ENCODE measurements around the gene CGB3.

The CGB3 gene

DNA sequence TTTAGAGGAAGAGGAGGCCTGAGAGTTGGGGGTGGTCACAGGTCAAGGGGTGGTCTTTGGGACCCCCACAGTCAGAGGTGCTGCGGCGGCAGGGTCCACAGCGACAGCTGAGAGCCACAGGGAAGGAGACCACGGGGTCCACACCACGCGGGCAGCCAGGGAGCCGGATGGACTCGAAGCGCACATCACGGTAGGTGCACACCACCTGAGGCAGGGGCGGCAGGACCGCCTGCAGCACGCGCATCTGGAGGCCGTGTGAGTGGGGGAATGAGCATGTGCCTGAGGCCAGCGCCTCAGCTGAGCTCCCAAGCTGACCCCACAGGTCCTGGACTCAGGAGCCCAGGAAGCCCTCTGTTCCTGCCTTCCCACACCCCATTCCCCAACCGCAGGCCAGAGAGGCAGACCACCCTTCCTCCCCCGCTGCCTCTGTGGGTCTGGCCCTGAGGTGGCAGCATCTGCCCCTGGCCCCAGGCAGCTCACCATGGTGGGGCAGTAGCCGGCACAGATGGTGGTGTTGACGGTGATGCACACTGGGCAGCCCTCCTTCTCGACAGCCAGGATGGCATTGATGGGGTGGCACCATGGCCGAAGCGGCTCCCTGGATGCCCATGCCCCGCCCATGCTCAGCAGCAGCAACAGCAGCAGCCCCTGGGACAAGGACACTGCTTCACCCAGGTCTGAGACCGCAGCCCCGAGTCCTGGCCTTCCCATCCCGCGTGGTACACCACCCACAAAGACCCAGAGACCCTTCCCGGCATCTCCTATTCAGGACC is 7.9 kb downstream of the CGB3 start:
- DNase-seq (ENCODE audit: low read depth, low spot score), result no peak

DNA sequence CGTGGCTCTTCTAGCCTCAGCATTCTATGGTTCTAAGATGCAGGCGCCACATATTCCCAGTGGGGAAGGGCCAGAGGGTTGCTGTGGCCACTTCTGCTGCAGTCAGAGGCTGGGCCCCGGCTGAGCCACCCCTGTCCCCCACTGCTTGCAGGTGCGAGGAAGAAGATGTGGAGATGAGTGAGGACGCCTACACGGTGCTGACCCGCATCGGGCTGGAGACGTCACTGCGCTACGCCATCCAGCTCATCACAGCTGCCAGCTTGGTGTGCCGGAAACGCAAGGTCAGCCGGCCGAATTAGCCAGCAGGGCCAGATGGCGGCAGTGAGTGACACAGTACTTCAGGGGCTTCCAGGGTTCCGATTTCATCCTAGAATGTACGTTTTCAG is 9.3 kb downstream of the CGB3 start:
- no peak for DNase-seq (ENCODE audit: low read depth, low spot score)

DNA sequence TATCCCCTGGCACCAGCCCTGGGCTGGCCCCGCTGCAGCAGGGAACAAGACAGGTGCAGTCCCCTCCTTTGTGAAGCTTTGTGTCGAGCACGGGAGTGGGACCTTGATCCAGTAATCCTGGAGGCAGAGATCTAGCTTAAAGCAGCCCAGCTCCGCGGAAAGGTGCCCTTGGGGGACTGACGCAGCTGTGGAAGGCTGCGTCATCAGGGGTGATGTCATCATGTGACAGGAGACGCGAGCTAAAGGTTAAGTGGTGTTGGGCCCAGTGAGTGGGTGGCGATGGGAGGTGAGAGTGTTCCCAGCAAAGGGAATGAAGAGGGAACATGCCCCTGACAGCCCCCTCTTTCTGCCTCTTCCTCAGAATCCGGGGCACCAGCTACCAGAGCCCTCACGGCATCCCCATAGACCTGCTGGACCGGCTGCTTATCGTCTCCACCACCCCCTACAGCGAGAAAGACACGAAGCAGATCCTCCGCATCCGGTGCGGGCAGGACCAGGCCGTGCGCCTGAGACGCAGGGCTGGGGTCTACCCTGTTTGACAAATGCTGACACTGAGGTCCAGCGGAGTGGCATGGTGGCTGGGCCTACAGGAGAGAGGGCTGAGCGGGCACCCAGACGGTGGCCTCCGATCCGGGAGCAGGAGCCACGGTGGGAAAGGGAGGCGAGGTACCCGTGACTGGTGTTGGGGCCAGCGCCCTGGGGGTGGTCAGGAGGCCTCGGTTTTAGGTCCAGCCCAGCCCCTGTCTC is 9.8 kb downstream of the CGB3 start:
- no peak for DNase-seq (ENCODE audit: low read depth, low spot score)

DNA sequence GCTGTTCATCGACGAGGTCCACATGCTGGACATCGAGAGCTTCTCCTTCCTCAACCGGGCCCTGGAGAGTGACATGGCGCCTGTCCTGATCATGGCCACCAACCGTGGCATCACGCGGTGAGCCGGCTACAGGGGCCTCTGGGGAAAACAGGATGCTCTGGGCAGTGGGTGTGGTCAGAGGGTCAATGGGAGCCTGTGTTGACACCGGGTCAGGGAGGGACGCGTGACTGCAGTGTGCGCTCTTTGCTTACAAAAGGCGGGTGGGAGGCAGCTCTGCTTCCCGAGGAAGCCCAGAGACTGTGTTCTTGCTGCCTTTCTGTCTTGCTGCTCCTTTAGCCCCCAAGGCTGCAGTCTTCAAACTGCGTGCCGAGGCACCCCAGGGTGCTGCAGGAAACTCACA is 12.9 kb downstream of the CGB3 start:
- DNase-seq (ENCODE audit: low read depth, low spot score), result no peak

DNA sequence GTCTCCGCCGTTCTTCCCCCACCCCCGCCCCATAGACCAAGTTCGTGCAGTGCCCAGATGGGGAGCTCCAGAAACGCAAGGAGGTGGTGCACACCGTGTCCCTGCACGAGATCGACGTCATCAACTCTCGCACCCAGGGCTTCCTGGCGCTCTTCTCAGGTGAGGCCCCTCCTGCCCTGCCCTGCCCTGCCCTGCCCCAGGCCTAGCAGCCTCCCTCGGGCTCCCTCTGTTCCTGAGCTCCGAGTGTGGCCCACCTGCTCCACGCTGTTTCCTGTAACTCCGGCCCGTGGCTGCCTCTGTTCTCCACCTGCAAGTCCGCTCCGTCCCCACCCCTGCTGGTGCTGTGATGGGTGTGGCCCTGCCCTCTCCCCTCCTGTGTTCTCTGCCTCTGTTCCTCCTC is 13.7 kb downstream of the CGB3 start:
- no peak for DNase-seq (ENCODE audit: low read depth, low spot score)

DNA sequence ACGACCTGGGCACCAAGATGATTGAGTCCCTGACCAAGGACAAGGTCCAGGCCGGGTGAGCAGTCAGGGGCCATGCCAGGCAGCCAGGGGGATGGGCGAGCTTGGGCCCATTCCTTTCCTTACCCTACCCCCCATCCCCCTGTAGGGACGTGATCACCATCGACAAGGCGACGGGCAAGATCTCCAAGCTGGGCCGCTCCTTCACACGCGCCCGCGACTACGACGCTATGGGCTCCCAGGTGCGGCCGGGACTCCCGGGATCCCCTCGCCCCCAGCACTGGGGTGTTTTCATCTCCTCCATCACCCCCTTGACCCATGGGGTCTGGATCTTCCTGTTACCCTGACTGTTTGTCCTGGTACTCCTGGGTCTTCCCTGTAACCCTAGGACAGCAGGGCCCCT is 14.3 kb downstream of the CGB3 start:
- no peak for DNase-seq (ENCODE audit: low read depth, low spot score)

DNA sequence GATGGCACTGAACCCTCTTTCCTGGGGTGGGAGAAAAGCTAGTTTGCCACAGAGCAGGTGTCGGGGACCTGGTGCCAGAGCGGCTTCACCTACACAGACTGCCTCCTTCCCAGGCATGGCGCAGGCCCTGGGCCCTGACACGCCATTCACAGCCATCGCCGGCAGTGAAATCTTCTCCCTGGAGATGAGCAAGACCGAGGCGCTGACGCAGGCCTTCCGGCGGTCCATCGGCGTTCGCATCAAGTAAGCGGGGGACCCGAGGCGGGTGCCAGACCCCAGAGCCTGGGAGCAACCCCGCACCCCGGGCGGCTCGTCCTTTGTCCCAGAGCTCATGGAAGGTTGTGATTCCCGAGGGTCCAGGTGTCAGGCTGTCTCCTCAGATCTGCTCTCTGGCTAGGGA is 17.2 kb downstream of the CGB3 start:
- no peak for DNase-seq (ENCODE audit: low read depth, low spot score)

DNA sequence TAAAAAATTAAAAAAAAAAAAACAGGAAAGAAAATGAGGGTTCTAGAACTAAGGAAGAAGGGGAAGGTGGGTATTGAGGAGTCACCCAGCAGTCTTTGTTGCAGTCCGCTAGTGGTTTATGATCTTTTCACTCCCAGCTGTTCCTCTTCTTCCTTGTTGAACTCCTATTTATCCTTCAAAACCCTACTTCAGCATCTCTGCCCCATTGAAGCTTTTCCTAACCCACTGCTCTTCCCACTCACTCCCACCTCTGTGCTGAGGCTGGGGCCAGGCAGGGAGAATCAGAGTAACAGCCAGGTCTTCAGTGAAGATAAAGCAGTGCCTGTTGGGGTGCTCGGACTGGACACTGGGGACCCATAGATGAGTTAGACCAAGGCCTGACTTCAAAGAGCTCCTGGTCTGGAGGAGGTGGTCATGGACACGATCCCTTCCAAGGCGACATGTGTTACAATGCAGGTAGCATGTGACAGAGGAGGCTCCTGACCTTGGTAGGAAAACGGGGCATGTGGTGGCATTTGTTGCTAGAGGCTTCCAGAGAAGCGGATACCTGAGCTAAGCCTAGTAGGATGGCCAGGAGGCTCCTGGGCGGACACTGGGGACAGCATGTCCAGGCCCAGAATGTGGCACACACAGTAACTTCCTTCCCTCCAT is 19.0 kb downstream of the CGB3 start:
- DNase-seq (ENCODE audit: low read depth, low spot score), result no peak

DNA sequence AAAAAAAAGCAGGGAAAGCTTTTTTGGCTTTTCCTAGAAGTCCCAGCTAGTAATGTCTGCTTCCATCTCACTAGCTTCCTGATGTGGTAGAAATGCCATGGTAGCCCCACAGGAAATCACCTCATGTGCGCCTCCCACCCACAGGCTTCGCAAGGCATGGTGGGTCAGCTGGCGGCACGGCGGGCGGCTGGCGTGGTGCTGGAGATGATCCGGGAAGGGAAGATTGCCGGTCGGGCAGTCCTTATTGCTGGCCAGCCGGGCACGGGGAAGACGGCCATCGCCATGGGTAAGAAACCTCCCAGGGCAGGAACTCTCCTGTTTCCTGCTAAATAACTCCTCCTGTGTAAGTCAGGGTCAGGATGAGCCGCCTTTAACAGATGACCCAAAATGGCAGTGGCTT is 20.0 kb downstream of the CGB3 start:
- DNase-seq (ENCODE audit: low read depth, low spot score), result no peak

DNA sequence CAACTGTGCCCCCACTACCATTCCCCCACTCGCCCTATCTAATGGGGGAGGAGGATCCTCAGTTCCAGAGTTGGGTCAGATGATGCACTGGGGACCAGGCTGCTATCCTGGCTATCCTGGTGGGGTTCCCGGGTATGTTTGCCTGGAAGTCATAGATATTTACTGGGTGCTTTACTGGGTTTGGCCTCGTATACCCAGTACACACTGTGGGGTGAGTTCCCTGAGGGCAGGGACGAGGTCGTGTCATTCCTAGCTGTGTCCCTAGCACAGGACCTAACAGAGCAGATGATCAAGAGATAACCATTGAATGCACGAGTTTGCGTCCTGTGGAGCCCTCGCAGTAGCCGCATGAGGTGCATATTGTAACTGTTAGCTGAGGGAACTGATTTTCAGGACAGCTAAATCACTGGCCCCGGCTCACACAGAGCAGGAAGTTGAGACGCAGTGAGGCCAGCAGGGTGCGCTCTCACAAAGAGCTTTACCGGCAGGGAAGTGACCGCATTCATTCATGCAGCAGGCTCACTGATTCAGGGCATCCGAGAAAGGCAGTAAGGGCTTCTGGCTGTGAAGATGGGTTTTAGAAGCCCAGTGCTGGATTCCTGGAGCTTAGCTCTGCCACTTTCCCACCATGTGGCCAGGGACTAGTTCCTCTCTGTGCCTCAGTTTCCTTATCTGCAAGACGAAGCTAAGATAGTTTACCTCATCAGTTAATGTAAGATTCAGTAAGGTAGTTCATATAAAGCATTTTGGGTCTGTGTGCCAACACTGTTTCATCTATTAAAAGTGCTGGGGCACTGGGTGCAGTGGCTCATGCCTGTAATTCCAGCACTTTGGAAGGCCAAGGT is 24.4 kb downstream of the CGB3 start:
- DNase-seq (ENCODE audit: low read depth, low spot score), result no peak

DNA sequence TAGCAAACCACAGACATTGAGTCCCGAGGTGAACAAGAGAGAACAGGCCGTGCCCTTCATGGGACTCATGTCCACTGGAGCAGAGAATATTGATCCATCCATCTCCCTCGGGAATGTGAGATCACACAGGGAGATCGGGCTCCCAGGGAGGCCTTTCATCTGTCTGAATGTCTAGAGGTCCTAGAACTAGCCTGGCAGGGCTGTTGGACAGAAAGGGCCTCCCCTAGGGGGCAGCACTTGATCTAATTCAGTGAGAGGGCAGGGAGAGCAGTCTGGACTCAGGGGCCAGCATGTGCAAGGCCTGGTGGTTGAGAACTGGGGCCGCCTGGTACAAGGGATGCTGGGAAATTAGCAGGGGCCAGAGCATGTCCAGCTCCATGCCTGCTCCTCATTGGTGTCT is 26.2 kb downstream of the CGB3 start:
- DNase-seq (ENCODE audit: low read depth, low spot score), result no peak

DNA sequence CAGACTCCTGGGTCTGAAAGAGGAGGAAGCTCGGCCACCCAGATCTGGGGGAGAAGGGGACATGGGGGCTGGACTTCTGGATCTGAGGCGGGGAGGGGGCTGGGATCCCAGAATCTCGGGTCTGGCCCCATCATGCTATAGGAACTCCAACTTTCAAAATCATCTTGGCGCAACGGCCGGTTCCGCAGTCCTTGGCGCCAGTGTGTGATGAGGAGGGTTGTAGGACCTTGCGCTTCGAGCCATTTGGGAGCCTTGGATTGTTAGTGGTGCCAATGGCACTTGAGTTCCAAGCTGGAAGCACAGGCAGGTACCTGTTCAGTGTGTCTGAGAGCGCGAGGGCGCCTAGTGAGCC is 30.1 kb downstream of the CGB3 start:
- DNase-seq (ENCODE audit: low read depth, low spot score), result no peak

DNA sequence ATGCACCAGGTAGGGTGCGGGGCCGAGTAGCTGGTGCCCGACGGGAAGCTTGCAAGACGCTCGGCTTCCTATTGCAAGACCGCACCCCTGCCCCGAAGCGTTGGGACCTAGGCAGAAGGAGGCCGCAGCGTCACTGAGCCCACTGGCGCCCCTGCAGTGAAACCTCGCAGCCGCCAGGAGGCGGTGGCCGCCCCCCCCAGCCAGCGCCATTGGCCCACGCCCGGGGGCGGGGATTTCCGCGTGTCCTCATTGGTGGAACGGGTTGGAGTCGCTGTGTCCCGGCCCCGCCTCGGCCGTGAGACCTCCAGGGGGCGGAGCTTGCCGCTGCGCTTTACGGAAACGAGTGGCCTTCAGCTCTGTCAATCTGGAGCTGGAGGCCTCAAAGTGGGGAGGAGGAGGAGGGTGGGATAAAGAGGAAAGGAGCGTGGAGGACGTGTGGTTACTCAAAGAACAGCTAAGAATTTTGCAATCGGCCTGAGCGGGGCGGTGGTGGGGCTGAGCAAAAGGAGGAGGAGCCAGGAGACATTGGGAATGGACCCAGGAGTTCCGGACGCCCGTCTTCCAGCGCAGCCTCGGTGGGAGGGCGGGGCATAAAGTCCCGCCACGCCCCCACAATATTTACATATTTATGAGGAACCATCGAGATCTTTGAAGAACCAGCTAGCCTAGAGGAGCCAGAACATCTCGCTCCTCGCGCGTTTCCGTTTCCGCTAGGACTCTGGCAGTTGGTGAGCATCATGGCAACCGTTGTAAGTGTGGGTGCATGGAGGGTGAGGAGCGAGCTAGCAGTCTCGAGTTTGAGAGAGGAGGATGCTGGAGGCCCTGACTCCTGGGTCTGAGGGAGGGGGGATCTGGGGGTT is 30.7 kb downstream of the CGB3 start, which contains the start of the genes GYS1 and RUVBL2:
GYS1 (minus strand) TSS at position 135 of the 860 bp plus-strand sequence. CDS start 197 bp downstream, outside the sequence.
RUVBL2 (plus strand) TSS at position 713 of the 860 bp plus-strand sequence; CDS start at position 738, 25 bp downstream.
- peak; percentile 92 for DNase-seq (ENCODE audit: low read depth, low spot score)

DNA sequence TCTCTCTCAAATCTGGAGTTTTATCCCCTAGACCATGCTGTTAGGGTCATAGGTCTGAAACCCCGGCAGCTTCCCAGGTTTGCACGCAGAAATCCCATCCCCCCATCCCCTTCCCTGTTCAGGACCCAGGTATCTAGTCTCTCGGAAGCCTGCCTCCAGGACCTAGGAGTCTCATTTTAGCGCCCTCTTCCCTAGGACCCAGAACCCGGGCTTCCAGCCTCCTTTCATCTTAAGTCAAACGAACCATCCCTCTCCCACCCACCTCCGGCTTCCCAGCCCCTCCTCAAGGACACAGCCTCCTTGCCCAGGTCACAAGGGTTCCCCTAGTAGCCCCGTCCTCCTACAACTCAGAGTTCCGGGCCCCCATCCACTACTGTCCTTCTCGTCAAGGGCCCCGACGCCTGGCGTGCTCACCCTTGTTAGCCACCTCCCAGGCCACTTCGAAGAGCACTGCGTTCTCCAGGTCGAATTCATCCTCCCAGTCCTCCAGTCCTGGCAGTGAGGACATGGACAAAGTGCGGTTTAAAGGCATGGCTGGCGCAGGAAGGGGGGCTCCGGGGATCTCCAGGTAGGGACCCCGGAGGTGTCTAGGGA is 31.5 kb downstream of the CGB3 start:
- DNase-seq (ENCODE audit: low read depth, low spot score), result no peak

DNA sequence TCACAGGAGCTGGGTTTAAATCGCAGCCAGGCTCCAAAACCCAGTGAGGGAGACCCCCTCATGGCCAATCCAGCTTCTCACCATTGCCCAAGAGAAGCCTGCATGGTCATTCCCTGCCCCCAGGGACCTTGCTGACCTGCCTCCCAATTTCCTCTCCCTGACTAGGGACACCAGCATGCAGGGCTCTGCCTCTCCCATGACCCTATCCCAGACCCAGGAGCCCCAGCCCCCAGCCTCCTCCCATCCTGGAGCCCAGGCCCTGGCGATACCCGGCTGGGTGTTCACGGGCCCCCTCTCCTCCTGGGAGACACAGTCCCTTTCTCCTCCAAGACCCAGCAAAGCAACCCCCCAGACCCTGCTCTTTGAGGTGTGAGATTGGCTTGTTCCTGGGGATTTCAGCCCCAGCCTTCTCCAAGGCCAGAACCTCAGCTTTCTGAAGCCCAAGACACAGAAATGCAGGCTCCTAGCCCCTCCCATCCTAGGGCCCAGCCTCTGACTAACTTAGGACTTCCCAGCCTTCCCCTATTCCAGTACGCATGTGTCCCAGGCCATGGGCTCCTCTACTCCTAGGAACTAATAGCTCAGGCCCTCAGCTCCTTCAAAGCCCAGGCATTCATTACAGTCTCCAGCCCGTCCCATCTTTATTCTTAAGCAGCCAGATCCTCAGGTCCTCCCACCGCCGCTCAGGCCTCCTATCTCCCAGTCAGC is 32.1 kb downstream of the CGB3 start:
- DNase-seq (ENCODE audit: low read depth, low spot score), result no peak

DNA sequence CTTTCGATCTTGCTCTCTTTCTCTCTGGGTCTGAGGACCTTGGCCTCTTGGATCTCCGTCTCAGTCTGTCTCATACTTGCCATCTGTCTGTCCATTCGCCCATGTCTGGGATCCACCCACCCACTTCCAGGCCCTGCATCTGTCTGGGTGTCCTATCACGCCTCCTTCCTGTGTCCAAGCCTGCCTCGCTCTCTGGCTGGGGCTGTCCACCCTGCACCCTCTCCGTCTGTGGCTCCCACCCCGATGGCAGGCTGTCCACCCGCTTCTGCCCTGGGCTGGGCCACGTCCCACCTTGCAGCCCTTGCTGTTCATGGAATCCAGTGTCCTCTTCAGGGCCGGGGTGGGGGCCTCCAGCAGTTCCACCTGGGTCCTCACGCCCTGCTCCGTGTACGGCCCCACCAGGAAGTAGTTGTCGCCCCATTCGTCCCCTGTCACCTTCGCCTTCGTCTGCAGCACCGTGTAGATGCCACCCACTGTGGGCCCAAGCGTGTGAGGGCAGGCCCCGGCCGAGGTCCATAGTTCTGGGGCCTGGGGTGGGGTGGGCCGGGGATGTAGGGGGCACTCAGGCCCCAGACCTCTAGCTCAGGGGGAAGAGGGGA is 33.0 kb downstream of the CGB3 start:
- no peak for DNase-seq (ENCODE audit: low read depth, low spot score)

DNA sequence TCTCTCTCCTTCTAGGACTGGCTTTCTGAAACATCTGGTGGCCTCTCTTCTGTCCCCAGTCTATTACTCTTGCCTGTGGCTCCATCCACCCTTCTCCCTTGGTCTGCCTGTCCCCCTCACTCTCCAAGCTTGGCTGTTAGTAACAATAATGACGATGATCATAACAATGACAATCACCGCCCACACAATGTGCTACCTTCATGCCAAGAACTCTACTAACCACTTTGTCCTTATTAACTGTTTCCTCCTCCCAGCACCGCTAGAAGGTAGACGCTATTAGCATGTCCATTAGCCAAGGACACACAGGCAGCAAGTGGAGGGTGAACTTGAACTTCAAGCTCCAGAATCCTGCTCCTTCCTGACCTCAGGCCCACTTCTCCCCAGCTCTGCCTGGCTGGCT is 33.7 kb downstream of the CGB3 start:
- no peak for DNase-seq (ENCODE audit: low read depth, low spot score)

DNA sequence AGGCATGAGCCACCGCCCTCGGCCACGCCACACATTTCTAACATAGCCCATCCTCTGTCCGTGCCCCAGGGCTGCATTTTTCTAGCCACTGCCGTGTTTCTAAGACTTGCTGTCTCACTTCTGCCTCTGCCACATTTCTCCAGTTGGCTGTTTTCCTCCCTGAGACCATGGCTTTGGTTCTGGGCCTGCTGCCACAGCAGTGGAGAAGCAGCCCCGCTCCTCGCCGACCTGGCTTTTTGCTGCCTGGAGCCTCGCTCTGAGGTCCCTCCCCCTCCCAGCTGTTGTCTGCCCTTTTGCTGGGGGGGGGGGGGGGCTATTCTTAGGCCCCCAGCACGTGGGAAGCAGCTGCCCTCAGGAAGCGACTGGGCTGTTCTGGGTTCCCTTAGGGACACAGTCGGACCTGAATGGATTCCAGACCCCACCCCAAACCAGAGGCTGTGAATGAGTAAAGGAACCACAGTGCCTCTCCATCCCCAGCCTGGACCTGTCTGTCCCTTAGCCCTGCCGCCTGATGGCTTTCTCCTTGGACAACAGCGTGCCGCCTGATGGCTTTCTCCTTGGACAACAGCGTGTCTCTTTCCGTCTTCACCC is 34.3 kb downstream of the CGB3 start:
- no peak for DNase-seq (ENCODE audit: low read depth, low spot score)

DNA sequence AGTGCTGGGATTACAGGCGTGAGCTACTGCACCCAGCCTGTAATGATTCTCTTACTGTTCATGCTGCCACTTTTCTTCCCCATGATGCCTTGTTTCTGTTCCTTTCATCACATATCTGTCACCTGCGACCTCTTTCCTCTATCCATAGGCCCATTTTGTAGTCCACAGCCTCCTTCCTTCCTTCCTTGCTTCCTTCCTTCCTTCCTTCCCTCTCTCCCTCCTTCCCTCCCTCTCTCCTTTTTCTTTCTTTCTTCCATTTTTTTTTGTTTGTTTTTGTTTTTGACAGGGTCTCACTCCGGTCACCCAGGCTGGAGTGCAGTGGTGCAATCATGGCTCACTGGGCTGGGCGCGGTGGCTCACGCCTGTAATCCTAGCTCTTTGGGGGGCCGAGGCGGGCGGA is 35.3 kb downstream of the CGB3 start:
- DNase-seq (ENCODE audit: low read depth, low spot score), result no peak

All from iPS DF 19.7 (cell line).